Measurements from ENCODE around the gene CADM1.

The CADM1 gene

GRCh38 chr11:115345840-115346239, 158.4 kb downstream of the CADM1 start:
- no peak for FAIRE-seq

GRCh38 chr11:115345361-115345760, 158.9 kb downstream of the CADM1 start:
- FAIRE-seq, result no peak

GRCh38 chr11:115344846-115345245, 159.4 kb downstream of the CADM1 start:
- no peak for FAIRE-seq

GRCh38 chr11:115342142-115342541, 162.1 kb downstream of the CADM1 start:
- FAIRE-seq, result no peak

GRCh38 chr11:115340874-115341273, 163.3 kb downstream of the CADM1 start:
- no peak for FAIRE-seq

- no peak for FAIRE-seq
Measured at GRCh38 chr11:115338476-115338875, 165.7 kb downstream of the CADM1 start.

- FAIRE-seq, result peak; percentile 81
Measured at GRCh38 chr11:115334932-115335788, 169.1 kb downstream of the CADM1 start.

GRCh38 chr11:115333949-115334348, 170.3 kb downstream of the CADM1 start:
- FAIRE-seq, result no peak

- FAIRE-seq, result no peak
Measured at GRCh38 chr11:115333121-115333520, 171.1 kb downstream of the CADM1 start.

- no peak for FAIRE-seq
Measured at GRCh38 chr11:115330684-115331482, 173.3 kb downstream of the CADM1 start.

- no peak for FAIRE-seq
Measured at GRCh38 chr11:115326526-115326925, 177.7 kb downstream of the CADM1 start.

GRCh38 chr11:115325523-115325922, 178.7 kb downstream of the CADM1 start:
- FAIRE-seq, result no peak

- no peak for FAIRE-seq
Measured at GRCh38 chr11:115324581-115325432, 179.4 kb downstream of the CADM1 start.

GRCh38 chr11:115322553-115323203, 181.5 kb downstream of the CADM1 start:
- FAIRE-seq, result no peak

- no peak for FAIRE-seq
Measured at GRCh38 chr11:115321605-115322289, 182.5 kb downstream of the CADM1 start.

GRCh38 chr11:115317277-115318185, 186.7 kb downstream of the CADM1 start:
- FAIRE-seq, result no peak

- no peak for FAIRE-seq
Measured at GRCh38 chr11:115316696-115317095, 187.5 kb downstream of the CADM1 start.

- FAIRE-seq, result no peak
Measured at GRCh38 chr11:115314330-115314920, 189.8 kb downstream of the CADM1 start.

GRCh38 chr11:115313224-115313838, 190.9 kb downstream of the CADM1 start:
- FAIRE-seq, result no peak

- no peak for FAIRE-seq
Measured at GRCh38 chr11:115311949-115312348, 192.3 kb downstream of the CADM1 start.

All from colon (tissue), 2 donors.